ENCODE results near the gene WDR93. TPM values are rescaled to one million over a fixed set of nuclear protein-coding genes. Genes with fewer than 3 reads are reported as not detected.

The WDR93 gene
- total RNA-seq, 1 experiment from 2014 or later = not detected

DNA sequence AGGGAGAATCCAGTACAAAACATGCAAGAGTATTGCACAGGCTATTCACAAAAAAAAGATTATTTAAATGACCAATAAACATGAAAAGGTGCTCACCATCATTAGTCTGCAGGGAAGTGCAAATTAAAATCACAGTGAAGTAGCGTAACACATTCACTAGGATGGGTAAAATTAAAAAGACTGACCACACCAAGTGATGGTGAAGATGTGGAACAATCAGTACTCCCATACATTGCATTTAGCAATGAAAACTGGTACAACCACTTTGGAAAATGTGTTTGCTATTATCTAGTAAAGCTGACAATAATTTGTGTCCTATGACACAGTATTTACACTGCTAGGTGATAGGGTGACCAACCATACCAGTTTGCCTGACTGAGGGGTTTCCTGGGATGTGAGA is 34.0 kb downstream of the WDR93 start:
- POLR2A ChIA-PET (ENCODE audit: low non-redundant PET) = interaction anchor here (0.6 kb wide), 1 partner anchor 991 kb away, joined by 3 read pairs; no protein-coding TSS in a partner anchor
- no peak overlapping the region for H3K4me3 ChIP-seq (ENCODE audit: low read depth, low read length, poor library complexity, severe bottlenecking)
- no peaks in the 10 kb centered on the region for H3K36me3 ChIP-seq (ENCODE audit: insufficient read depth, low read length, poor library complexity, severe bottlenecking)
- DNase-seq (ENCODE audit: low spot score) = no peak
- TF ChIP-seq, protein P1, sequence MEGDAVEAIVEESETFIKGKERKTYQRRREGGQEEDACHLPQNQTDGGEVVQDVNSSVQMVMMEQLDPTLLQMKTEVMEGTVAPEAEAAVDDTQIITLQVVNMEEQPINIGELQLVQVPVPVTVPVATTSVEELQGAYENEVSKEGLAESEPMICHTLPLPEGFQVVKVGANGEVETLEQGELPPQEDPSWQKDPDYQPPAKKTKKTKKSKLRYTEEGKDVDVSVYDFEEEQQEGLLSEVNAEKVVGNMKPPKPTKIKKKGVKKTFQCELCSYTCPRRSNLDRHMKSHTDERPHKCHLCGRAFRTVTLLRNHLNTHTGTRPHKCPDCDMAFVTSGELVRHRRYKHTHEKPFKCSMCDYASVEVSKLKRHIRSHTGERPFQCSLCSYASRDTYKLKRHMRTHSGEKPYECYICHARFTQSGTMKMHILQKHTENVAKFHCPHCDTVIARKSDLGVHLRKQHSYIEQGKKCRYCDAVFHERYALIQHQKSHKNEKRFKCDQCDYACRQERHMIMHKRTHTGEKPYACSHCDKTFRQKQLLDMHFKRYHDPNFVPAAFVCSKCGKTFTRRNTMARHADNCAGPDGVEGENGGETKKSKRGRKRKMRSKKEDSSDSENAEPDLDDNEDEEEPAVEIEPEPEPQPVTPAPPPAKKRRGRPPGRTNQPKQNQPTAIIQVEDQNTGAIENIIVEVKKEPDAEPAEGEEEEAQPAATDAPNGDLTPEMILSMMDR (conservative IDR thresholded peaks at IDR 0.05; ENCODE audit: low read depth, low read length) = no peak
- TF ChIP-seq EZH2 (IDR thresholded peaks at IDR 0.05; ENCODE audit: borderline replicate concordance, low read depth, low read length, poor library complexity, severe bottlenecking) = no peak
- intact Hi-C loops (cut with micrococcal nuclease; ENCODE audit: unreplicated experiment) = no loop called here
- H3K27me3 ChIP-seq (replicated peaks; ENCODE audit: insufficient read depth, low read depth, low read length, poor library complexity) = no peaks in the 10 kb centered on the region
- CTCF ChIA-PET = no interaction called here
- H3K4me1 ChIP-seq (ENCODE audit: insufficient read depth, low read length, poor library complexity, severe bottlenecking) = peaks cover 10% of the 10 kb centered on the region
- no TSS peak for BruUV-seq (replicated peaks)
- H3K27ac ChIP-seq (ENCODE audit: low read depth, low read length, poor library complexity, severe bottlenecking) = no peak overlapping the region
- H3K9me3 ChIP-seq (ENCODE audit: low read depth, low read length, poor library complexity, severe bottlenecking) = no peaks in the 10 kb centered on the region

DNA sequence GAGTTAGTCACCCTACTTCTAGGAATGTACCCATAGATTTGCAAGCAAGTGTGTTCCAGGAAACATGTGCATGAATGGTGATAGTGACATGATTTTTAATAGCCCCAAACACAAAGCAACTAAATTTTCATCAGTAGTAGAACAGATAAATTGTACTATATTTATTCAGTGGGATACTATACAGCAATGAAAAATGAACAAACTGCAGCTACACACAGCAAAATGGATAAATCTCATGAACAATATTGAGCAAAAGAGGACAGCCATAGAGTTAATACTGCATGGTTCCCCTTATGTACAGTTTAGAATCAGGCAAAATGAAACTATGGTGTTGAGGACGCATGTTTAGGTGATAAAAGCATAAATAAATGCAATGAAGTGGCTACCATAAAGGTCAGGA is 34.5 kb downstream of the WDR93 start:
- CTCF ChIA-PET = no interaction called here

GRCh38 chr15:89728254-89728653 is 37.6 kb downstream of the WDR93 start:
- Histone ChIP-seq H3K4me3 (ENCODE audit: low read depth, low read length, poor library complexity, severe bottlenecking) (no peak overlapping the region), H3K9me3 (ENCODE audit: low read depth, low read length, poor library complexity, severe bottlenecking) (no peaks in the 10 kb centered on the region), H3K36me3 (ENCODE audit: insufficient read depth, low read length, poor library complexity, severe bottlenecking) (no peaks in the 10 kb centered on the region), H3K4me1 (ENCODE audit: insufficient read depth, low read length, poor library complexity, severe bottlenecking) (peaks cover 10% of the 10 kb centered on the region), H3K27ac (ENCODE audit: low read depth, low read length, poor library complexity, severe bottlenecking) (no peak overlapping the region), H3K27me3 (replicated peaks; ENCODE audit: insufficient read depth, low read depth, low read length, poor library complexity) (no peaks in the 10 kb centered on the region)
- peak; percentile 66 for DNase-seq (ENCODE audit: low spot score)
- POLR2A ChIA-PET (ENCODE audit: low non-redundant PET) = no interaction called here
- intact Hi-C loops (cut with micrococcal nuclease; ENCODE audit: unreplicated experiment) = no loop called here
- TF ChIP-seq EZH2 (IDR thresholded peaks at IDR 0.05; ENCODE audit: borderline replicate concordance, low read depth, low read length, poor library complexity, severe bottlenecking) = no peak
- TF ChIP-seq, protein P1 (conservative IDR thresholded peaks at IDR 0.05; ENCODE audit: low read depth, low read length) = no peak
- CTCF ChIA-PET = interaction anchor here (0.6 kb wide), 1 partner anchor 11 kb away, joined by 3 read pairs; no protein-coding TSS in a partner anchor
- BruUV-seq (replicated peaks) = no TSS peak

More for the DNA sequence above, 34.5 kb downstream of the WDR93 start:
- intact Hi-C loops (cut with micrococcal nuclease; ENCODE audit: unreplicated experiment) = no loop called here
- Histone ChIP-seq H3K27ac (ENCODE audit: low read depth, low read length, poor library complexity, severe bottlenecking) (no peak overlapping the region), H3K27me3 (replicated peaks; ENCODE audit: insufficient read depth, low read depth, low read length, poor library complexity) (no peaks in the 10 kb centered on the region), H3K36me3 (ENCODE audit: insufficient read depth, low read length, poor library complexity, severe bottlenecking) (no peaks in the 10 kb centered on the region), H3K4me1 (ENCODE audit: insufficient read depth, low read length, poor library complexity, severe bottlenecking) (peaks cover 10% of the 10 kb centered on the region), H3K4me3 (ENCODE audit: low read depth, low read length, poor library complexity, severe bottlenecking) (no peak overlapping the region), H3K9me3 (ENCODE audit: low read depth, low read length, poor library complexity, severe bottlenecking) (no peaks in the 10 kb centered on the region)
- POLR2A ChIA-PET (ENCODE audit: low non-redundant PET) = interaction anchor here (0.6 kb wide), 1 partner anchor 991 kb away, joined by 3 read pairs; no protein-coding TSS in a partner anchor
- no TSS peak for BruUV-seq (replicated peaks)
- no peak for DNase-seq (ENCODE audit: low spot score)
- TF ChIP-seq, protein P1 (conservative IDR thresholded peaks at IDR 0.05; ENCODE audit: low read depth, low read length) = no peak
- no peak for TF ChIP-seq EZH2 (IDR thresholded peaks at IDR 0.05; ENCODE audit: borderline replicate concordance, low read depth, low read length, poor library complexity, severe bottlenecking)
